Peyer's patch (tissue), 4 donors: ENCODE data around the gene DPF1.

ENCODE experiments used
- CTCF ChIP-seq, 6 experiments: fragments of 450-650 bp in 4 of 6; fragments of 200-600 bp in 2 of 6; sonication (generic) in 1 of 6; IDR thresholded peaks; one replicate each; pipeline ENCODE4 v1.5.1; 2017 to 2019; ENCODE audit warnings: antibody characterized with exemption in 6 of 6, mild to moderate bottlenecking in 3 of 6, moderate library complexity in 1 of 6
- POLR2A ChIP-seq, 2 donors: fragments of 450-650 bp; IDR thresholded peaks; one replicate each; pipeline ENCODE4 v1.5.1; 2017; ENCODE audit warnings: antibody characterized with exemption in 2 of 2, mild to moderate bottlenecking in 2 of 2, moderate library complexity in 2 of 2

- TF ChIP-seq CTCF (IDR thresholded peaks at IDR 0.05) (no peak), POLR2A (IDR thresholded peaks at IDR 0.05) (no peak)
Measured at GRCh38 chr19:38245826-38246498, 21.9 kb upstream of the DPF1 start.
